ENCODE data around the gene THAP3. TPM values are rescaled to one million over a fixed set of nuclear protein-coding genes. Genes with fewer than 3 reads are reported as not detected.

THAP3 gene
- total RNA-seq, 1 experiment from 2014 or later = 11.5 TPM

GRCh38 chr1:6579374-6580118 is 45.1 kb upstream of the THAP3 start, which contains the start of gene ZBTB48:
TSS of gene ZBTB48 (plus strand) at chr1:6579994. CDS start at chr1:6580610, 616 bp downstream.
- no peak for TF ChIP-seq CTCF (IDR thresholded peaks at IDR 0.05; ENCODE audit: unreplicated experiment)
- CTCF ChIA-PET = interaction anchor here (0.5 to 1.6 kb wide), 2 partner anchors 20 to 22 kb away, joined by 3 to 4 read pairs; no protein-coding TSS in a partner anchor
- peak within 1 kb of the TSS; percentile 92 for H3K27ac Mint-ChIP-seq (ENCODE audit: unreplicated experiment)
- BruUV-seq (replicated peaks) = no TSS peak
- H3K27me3 Mint-ChIP-seq (ENCODE audit: unreplicated experiment) = no peaks in the 10 kb centered on the region
- peak; percentile 96 for DNase-seq
- intact Hi-C loops (cut with micrococcal nuclease; ENCODE audit: unreplicated experiment) = no loop called here
- H3K9me3 Mint-ChIP-seq (ENCODE audit: low read depth, unreplicated experiment) = no peaks in the 10 kb centered on the region
- peaks cover 34% of the 10 kb centered on the region for H3K36me3 Mint-ChIP-seq (ENCODE audit: insufficient read depth, unreplicated experiment)
- peak within 1 kb of the TSS; percentile 96 for H3K4me3 Mint-ChIP-seq (ENCODE audit: low read depth, unreplicated experiment)
- H3K4me1 Mint-ChIP-seq (ENCODE audit: low read depth, unreplicated experiment) = peaks cover 9% of the 10 kb centered on the region

GRCh38 chr1:6580119-6580592 is 44.5 kb upstream of the THAP3 start:
- intact Hi-C loops (cut with micrococcal nuclease; ENCODE audit: unreplicated experiment) = no loop called here
- CTCF ChIA-PET = interaction anchor here (0.6 to 1.6 kb wide), 2 partner anchors 19 to 21 kb away, joined by 3 to 4 read pairs; no protein-coding TSS in a partner anchor
- Mint-ChIP-seq H3K27me3 (ENCODE audit: unreplicated experiment) (no peaks in the 10 kb centered on the region), H3K4me3 (ENCODE audit: low read depth, unreplicated experiment) (peak overlapping the region; percentile 96), H3K9me3 (ENCODE audit: low read depth, unreplicated experiment) (no peaks in the 10 kb centered on the region), H3K27ac (ENCODE audit: unreplicated experiment) (peak overlapping the region; percentile 92), H3K4me1 (ENCODE audit: low read depth, unreplicated experiment) (peaks cover 9% of the 10 kb centered on the region), H3K36me3 (ENCODE audit: insufficient read depth, unreplicated experiment) (peaks cover 38% of the 10 kb centered on the region)
- no TSS peak for BruUV-seq (replicated peaks)
- TF ChIP-seq CTCF (IDR thresholded peaks at IDR 0.05; ENCODE audit: unreplicated experiment) = no peak
- no peak for DNase-seq

GRCh38 chr1:6580593-6581409 is 43.9 kb upstream of the THAP3 start:
- peak overlapping the region; percentile 96 for H3K4me3 Mint-ChIP-seq (ENCODE audit: low read depth, unreplicated experiment)
- BruUV-seq (replicated peaks) = no TSS peak
- CTCF ChIA-PET = interaction anchor here (0.6 to 1.6 kb wide), 2 partner anchors 18 to 21 kb away, joined by 3 to 4 read pairs; no protein-coding TSS in a partner anchor
- H3K27me3 Mint-ChIP-seq (ENCODE audit: unreplicated experiment) = no peaks in the 10 kb centered on the region
- H3K27ac Mint-ChIP-seq (ENCODE audit: unreplicated experiment) = peak overlapping the region; percentile 92
- no peak for TF ChIP-seq CTCF (IDR thresholded peaks at IDR 0.05; ENCODE audit: unreplicated experiment)
- no peaks in the 10 kb centered on the region for H3K9me3 Mint-ChIP-seq (ENCODE audit: low read depth, unreplicated experiment)
- peaks cover 9% of the 10 kb centered on the region for H3K4me1 Mint-ChIP-seq (ENCODE audit: low read depth, unreplicated experiment)
- peaks cover 39% of the 10 kb centered on the region for H3K36me3 Mint-ChIP-seq (ENCODE audit: insufficient read depth, unreplicated experiment)
- DNase-seq = no peak
- intact Hi-C loops (cut with micrococcal nuclease; ENCODE audit: unreplicated experiment) = no loop called here

GRCh38 chr1:6581561-6582305 is 42.9 kb upstream of the THAP3 start:
- H3K4me1 Mint-ChIP-seq (ENCODE audit: low read depth, unreplicated experiment) = peaks cover 9% of the 10 kb centered on the region
- no peak overlapping the region for H3K27ac Mint-ChIP-seq (ENCODE audit: unreplicated experiment)
- intact Hi-C loops (cut with micrococcal nuclease; ENCODE audit: unreplicated experiment) = no loop called here
- TSS peak; percentile 31 for BruUV-seq (replicated peaks)
- H3K9me3 Mint-ChIP-seq (ENCODE audit: low read depth, unreplicated experiment) = no peaks in the 10 kb centered on the region
- H3K36me3 Mint-ChIP-seq (ENCODE audit: insufficient read depth, unreplicated experiment) = peaks cover 39% of the 10 kb centered on the region
- no peaks in the 10 kb centered on the region for H3K27me3 Mint-ChIP-seq (ENCODE audit: unreplicated experiment)
- no peak overlapping the region for H3K4me3 Mint-ChIP-seq (ENCODE audit: low read depth, unreplicated experiment)
- TF ChIP-seq CTCF (IDR thresholded peaks at IDR 0.05; ENCODE audit: unreplicated experiment) = no peak
- DNase-seq = no peak
- CTCF ChIA-PET = no interaction called here

Data from Calu3 (cell line).